K562 (cell line): ENCODE results near the gene MEX3A. TPM values are rescaled to one million over a fixed set of nuclear protein-coding genes. Genes with fewer than 3 reads are reported as not detected.

Experiments used
- BRCA1 ChIP-seq, 2 experiments: fragments of 450-650 bp in 1 of 2; sonication (generic) in 1 of 2; formaldehyde crosslinking in 1 of 2; IDR thresholded peaks; 2 replicates each; pipeline versions ENCODE4 v1.5.0 to v1.6.1; 2017 to 2020; ENCODE audit warnings: mild to moderate bottlenecking in 1 of 2, missing genetic modification reagents in 1 of 2
- CHD2 ChIP-seq: IDR thresholded peaks from 2 replicates; pipeline ENCODE4 v1.6.1; 2011; ENCODE audit warnings: low read depth, low read length
- ELF4 ChIP-seq: fragments of 450-650 bp; formaldehyde crosslinking; IDR thresholded peaks from 2 replicates; pipeline ENCODE4 v1.4.0; 2022; ENCODE audit warnings: missing genetic modification characterization
- FOXM1 ChIP-seq, 2 experiments: fragments of 450-650 bp in 1 of 2; sonication (generic) in 1 of 2; formaldehyde crosslinking in 1 of 2; IDR thresholded peaks; 2 replicates each; pipeline versions ENCODE4 v1.6.1 to v1.9.0; 2017 to 2022; ENCODE audit warnings: low read depth in 2 of 2, mild to moderate bottlenecking in 2 of 2, missing genetic modification reagents in 1 of 2, moderate library complexity in 1 of 2
- HNRNPH1 ChIP-seq: fragments of 200-400 bp; formaldehyde crosslinking; optimal IDR thresholded peaks from 2 replicates; pipeline ENCODE3; 2017; ENCODE audit warnings: low read depth, mild to moderate bottlenecking, low read length, moderate library complexity
- HNRNPL ChIP-seq: fragments of 200-400 bp; formaldehyde crosslinking; IDR thresholded peaks from 2 replicates; pipeline ENCODE4 v1.6.1; 2017; ENCODE audit warnings: low read depth, mild to moderate bottlenecking, low read length
- HSF4 ChIP-seq: fragments of 250-450 bp; sonication (Bioruptor Pico); IDR thresholded peaks from 2 replicates; pipeline ENCODE4 v2.1.2; 2022; ENCODE audit warnings: mild to moderate bottlenecking, moderate library complexity, borderline replicate concordance
- KDM5B ChIP-seq: fragments of 200-600 bp; sonication (generic); IDR thresholded peaks from 2 replicates; pipeline ENCODE4 v1.6.1; 2012; ENCODE audit warnings: low read depth, mild to moderate bottlenecking, moderate library complexity, low read length, control low read depth, inconsistent platforms; ENCODE audit not compliant: insufficient replicate concordance
- NFYB ChIP-seq: IDR thresholded peaks from 2 replicates; pipeline ENCODE4 v1.6.1; 2011; ENCODE audit warnings: mild to moderate bottlenecking, moderate library complexity; ENCODE audit not compliant: insufficient read length; ENCODE audit errors: extremely low read depth
- NR3C1 ChIP-seq: sonication (generic); formaldehyde crosslinking; IDR thresholded peaks from 2 replicates; pipeline ENCODE4 v1.8.1; 2022; ENCODE audit warnings: missing genetic modification reagents
- SMAD4 ChIP-seq: fragments of 250-450 bp; sonication (Bioruptor Pico); conservative IDR thresholded peaks from 2 replicates; pipeline ENCODE4 v1.8.0; 2021; ENCODE audit warnings: inconsistent platforms, mild to moderate bottlenecking, moderate library complexity
- ZBTB7A ChIP-seq: IDR thresholded peaks from 2 replicates; pipeline ENCODE4 v1.6.1; 2011; ENCODE audit warnings: low read depth, mild to moderate bottlenecking, low read length, moderate library complexity, borderline replicate concordance; ENCODE audit not compliant: control insufficient read depth
- ZNF41 ChIP-seq: fragments of 250-450 bp; sonication (Bioruptor Pico); conservative IDR thresholded peaks from 2 replicates; pipeline ENCODE4 v1.4.0; 2020; ENCODE audit warnings: mild to moderate bottlenecking
- polyA plus RNA-seq, 8 experiments: library from polyadenylated mRNA; depleted of rRNA in 4 of 8; stranded (reverse) in 5 of 8; unstranded in 3 of 8; fragments of >200 nt; fragmentation: Nextera tagmentation in 2 of 8; fragmentation: Illumina TruSeq in 1 of 8; extraction: Ambion mirVana in 2 of 8; extraction: Trizol in 1 of 8; gene quantifications; 2 replicates each; pipeline versions ENCODE4 v1.2.1 to v1.2.3, GENCODE V29; 2011 to 2014; ENCODE audit warnings: inconsistent platforms in 1 of 8, missing spikeins in 1 of 8
- total RNA-seq, 7 experiments: library from RNA; depleted of rRNA in 6 of 7; stranded (reverse); fragments of >200 nt in 6 of 7; fragmentation: Illumina TruSeq in 2 of 7; extraction: Trizol in 2 of 7; gene quantifications; 2 replicates each; pipeline versions ENCODE4 v1.2.1 to v1.2.3, GENCODE V29; 2011 to 2021; ENCODE audit warnings: low replicate concordance in 1 of 7
- TF ChIP-seq, protein P1 (sequence below): sonication (generic); formaldehyde crosslinking; IDR thresholded peaks from 2 replicates; pipeline ENCODE4 v1.9.0; 2022; ENCODE audit warnings: mild to moderate bottlenecking, missing genetic modification reagents
- TF ChIP-seq, protein P2 (sequence below): fragments of 450-650 bp; IDR thresholded peaks from 2 replicates; pipeline ENCODE4 v1.6.1; 2016; ENCODE audit warnings: mild to moderate bottlenecking, moderate library complexity

Gene MEX3A
- total and polyA plus RNA-seq, 9 of the 15 experiments (the other 6 are each of a cell fraction or from before 2014, with no cell fraction given), result 0.36 to 13.7 (median 5.2) TPM

DNA sequence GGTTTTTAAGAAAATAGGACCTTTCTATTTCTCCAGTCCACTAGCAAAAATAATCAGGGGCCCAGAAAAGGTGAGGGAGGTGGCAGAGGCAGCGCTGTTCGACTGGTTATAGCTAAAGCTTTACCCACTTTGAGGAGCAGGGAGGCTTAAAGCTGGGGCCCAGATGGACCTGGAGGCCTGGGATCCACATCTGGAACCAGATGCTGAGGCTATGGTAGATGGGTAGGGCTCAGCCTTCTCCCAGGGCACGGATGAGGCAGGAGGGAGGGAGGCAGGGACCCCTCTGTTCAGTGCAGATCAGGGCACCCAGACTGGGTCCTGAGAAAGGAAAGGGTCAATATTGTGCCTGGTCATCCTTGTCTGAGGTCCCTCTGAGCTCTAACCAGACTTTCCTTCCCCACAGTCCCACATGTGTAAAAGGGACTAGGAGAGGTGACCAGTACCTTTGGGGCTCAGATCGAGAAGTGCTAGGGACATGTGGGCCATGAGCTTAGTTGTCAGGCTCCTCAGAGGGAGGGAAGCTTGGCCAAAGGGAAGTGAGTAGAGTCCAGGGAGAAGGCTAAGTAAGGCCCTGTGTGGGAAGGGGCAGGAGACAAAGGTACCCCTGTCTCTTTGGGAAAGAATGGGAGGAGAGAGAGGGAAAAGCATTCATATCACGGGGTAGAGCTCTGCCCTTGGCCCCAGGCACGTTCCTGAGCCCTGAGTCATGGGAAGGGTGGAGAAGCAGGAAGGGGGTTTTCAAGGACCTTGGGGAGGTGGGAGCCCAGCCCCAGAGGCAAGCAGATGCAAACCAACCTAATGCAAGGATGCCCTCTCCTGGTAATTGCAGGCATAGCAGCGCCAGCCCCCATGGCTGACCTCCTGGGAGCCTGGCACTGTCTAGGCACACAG, 47.7 kb upstream of the MEX3A start (continued):
- TF ChIP-seq KDM5B (no peak), HNRNPL (no peak), FOXM1 (IDR thresholded peaks at IDR 0.05; ENCODE audit: low read depth) (no peak), FOXM1 (CRISPR knock-in tag; IDR thresholded peaks at IDR 0.05; ENCODE audit: low read depth) (no peak), HNRNPH1 (no peak), BRCA1 (IDR thresholded peaks at IDR 0.05) (no peak), BRCA1 (CRISPR knock-in tag; IDR thresholded peaks at IDR 0.05) (no peak), ZBTB7A (peak; percentile 86), SMAD4 (CRISPR knock-in tag) (no peak), CHD2 (no peak), NFYB (no peak), ZNF41 (CRISPR knock-in tag) (no peak), ELF4 (CRISPR knock-in tag) (no peak), HSF4 (CRISPR knock-in tag) (no peak), NR3C1 (CRISPR knock-in tag) (no peak)
- TF ChIP-seq, protein P1, sequence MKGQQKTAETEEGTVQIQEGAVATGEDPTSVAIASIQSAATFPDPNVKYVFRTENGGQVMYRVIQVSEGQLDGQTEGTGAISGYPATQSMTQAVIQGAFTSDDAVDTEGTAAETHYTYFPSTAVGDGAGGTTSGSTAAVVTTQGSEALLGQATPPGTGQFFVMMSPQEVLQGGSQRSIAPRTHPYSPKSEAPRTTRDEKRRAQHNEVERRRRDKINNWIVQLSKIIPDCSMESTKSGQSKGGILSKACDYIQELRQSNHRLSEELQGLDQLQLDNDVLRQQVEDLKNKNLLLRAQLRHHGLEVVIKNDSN (CRISPR knock-in tag), result no peak
- TF ChIP-seq, protein P2, sequence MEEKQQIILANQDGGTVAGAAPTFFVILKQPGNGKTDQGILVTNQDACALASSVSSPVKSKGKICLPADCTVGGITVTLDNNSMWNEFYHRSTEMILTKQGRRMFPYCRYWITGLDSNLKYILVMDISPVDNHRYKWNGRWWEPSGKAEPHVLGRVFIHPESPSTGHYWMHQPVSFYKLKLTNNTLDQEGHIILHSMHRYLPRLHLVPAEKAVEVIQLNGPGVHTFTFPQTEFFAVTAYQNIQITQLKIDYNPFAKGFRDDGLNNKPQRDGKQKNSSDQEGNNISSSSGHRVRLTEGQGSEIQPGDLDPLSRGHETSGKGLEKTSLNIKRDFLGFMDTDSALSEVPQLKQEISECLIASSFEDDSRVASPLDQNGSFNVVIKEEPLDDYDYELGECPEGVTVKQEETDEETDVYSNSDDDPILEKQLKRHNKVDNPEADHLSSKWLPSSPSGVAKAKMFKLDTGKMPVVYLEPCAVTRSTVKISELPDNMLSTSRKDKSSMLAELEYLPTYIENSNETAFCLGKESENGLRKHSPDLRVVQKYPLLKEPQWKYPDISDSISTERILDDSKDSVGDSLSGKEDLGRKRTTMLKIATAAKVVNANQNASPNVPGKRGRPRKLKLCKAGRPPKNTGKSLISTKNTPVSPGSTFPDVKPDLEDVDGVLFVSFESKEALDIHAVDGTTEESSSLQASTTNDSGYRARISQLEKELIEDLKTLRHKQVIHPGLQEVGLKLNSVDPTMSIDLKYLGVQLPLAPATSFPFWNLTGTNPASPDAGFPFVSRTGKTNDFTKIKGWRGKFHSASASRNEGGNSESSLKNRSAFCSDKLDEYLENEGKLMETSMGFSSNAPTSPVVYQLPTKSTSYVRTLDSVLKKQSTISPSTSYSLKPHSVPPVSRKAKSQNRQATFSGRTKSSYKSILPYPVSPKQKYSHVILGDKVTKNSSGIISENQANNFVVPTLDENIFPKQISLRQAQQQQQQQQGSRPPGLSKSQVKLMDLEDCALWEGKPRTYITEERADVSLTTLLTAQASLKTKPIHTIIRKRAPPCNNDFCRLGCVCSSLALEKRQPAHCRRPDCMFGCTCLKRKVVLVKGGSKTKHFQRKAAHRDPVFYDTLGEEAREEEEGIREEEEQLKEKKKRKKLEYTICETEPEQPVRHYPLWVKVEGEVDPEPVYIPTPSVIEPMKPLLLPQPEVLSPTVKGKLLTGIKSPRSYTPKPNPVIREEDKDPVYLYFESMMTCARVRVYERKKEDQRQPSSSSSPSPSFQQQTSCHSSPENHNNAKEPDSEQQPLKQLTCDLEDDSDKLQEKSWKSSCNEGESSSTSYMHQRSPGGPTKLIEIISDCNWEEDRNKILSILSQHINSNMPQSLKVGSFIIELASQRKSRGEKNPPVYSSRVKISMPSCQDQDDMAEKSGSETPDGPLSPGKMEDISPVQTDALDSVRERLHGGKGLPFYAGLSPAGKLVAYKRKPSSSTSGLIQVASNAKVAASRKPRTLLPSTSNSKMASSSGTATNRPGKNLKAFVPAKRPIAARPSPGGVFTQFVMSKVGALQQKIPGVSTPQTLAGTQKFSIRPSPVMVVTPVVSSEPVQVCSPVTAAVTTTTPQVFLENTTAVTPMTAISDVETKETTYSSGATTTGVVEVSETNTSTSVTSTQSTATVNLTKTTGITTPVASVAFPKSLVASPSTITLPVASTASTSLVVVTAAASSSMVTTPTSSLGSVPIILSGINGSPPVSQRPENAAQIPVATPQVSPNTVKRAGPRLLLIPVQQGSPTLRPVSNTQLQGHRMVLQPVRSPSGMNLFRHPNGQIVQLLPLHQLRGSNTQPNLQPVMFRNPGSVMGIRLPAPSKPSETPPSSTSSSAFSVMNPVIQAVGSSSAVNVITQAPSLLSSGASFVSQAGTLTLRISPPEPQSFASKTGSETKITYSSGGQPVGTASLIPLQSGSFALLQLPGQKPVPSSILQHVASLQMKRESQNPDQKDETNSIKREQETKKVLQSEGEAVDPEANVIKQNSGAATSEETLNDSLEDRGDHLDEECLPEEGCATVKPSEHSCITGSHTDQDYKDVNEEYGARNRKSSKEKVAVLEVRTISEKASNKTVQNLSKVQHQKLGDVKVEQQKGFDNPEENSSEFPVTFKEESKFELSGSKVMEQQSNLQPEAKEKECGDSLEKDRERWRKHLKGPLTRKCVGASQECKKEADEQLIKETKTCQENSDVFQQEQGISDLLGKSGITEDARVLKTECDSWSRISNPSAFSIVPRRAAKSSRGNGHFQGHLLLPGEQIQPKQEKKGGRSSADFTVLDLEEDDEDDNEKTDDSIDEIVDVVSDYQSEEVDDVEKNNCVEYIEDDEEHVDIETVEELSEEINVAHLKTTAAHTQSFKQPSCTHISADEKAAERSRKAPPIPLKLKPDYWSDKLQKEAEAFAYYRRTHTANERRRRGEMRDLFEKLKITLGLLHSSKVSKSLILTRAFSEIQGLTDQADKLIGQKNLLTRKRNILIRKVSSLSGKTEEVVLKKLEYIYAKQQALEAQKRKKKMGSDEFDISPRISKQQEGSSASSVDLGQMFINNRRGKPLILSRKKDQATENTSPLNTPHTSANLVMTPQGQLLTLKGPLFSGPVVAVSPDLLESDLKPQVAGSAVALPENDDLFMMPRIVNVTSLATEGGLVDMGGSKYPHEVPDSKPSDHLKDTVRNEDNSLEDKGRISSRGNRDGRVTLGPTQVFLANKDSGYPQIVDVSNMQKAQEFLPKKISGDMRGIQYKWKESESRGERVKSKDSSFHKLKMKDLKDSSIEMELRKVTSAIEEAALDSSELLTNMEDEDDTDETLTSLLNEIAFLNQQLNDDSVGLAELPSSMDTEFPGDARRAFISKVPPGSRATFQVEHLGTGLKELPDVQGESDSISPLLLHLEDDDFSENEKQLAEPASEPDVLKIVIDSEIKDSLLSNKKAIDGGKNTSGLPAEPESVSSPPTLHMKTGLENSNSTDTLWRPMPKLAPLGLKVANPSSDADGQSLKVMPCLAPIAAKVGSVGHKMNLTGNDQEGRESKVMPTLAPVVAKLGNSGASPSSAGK, result no peak
